ENCODE data around the gene TNS3.

GRCh38 chr7:47586925-47587324 is 5.0 kb upstream of the TNS3 start:
- TF ChIP-seq CTCF (IDR thresholded peaks at IDR 0.05 in 8 of 11, conservative IDR thresholded peaks at IDR 0.05 in 3 of 11) (no peak), POLR2AphosphoS5 (IDR thresholded peaks at IDR 0.05) (no peak), POLR2A (IDR thresholded peaks at IDR 0.05) (no peak)

Measured in spleen (tissue), 7 donors.